CD4-positive, alpha-beta T cell treated with Interleukin-15 for 1 hour (primary cell): Measurements from ENCODE around the gene IFI27.

Experiments
- DNase-seq: peaks from one replicate; pipeline ENCODE4 v3.0.0-alpha.2; 2020

The IFI27 gene

GRCh38 chr14:94103554-94104150 lies 6.9 kb upstream of the IFI27 start:
- no peak for DNase-seq

GRCh38 chr14:94104731-94105130 lies 5.8 kb upstream of the IFI27 start:
- no peak for DNase-seq

GRCh38 chr14:94109915-94110250 lies 653 bp upstream of the IFI27 start:
- DNase-seq: no peak

GRCh38 chr14:94111276-94112095 lies 950 bp downstream of the IFI27 start:
- DNase-seq: no peak

GRCh38 chr14:94112513-94113063 lies 2.1 kb downstream of the IFI27 start:
- DNase-seq: no peak

GRCh38 chr14:94113073-94113472 lies 2.5 kb downstream of the IFI27 start:
- no peak for DNase-seq

GRCh38 chr14:94113490-94113889 lies 3.0 kb downstream of the IFI27 start:
- DNase-seq: no peak

GRCh38 chr14:94113908-94114588 lies 3.5 kb downstream of the IFI27 start:
- no peak for DNase-seq

- no peak for DNase-seq
Observed at GRCh38 chr14:94114589-94115057, 4.1 kb downstream of the IFI27 start.

GRCh38 chr14:94115058-94115591 lies 4.6 kb downstream of the IFI27 start:
- no peak for DNase-seq

GRCh38 chr14:94115631-94116030 lies 5.1 kb downstream of the IFI27 start:
- no peak for DNase-seq

GRCh38 chr14:94116701-94117100 lies 6.2 kb downstream of the IFI27 start:
- no peak for DNase-seq

GRCh38 chr14:94117856-94118255 lies 7.3 kb downstream of the IFI27 start:
- DNase-seq: no peak

GRCh38 chr14:94119071-94119470 lies 8.5 kb downstream of the IFI27 start:
- DNase-seq: no peak

GRCh38 chr14:94120667-94121340 lies 10.3 kb downstream of the IFI27 start:
- DNase-seq: no peak

- DNase-seq: no peak
Observed at GRCh38 chr14:94121485-94121884, 10.9 kb downstream of the IFI27 start.

- no peak for DNase-seq
Observed at GRCh38 chr14:94122438-94122837, 11.9 kb downstream of the IFI27 start.

- no peak for DNase-seq
Observed at GRCh38 chr14:94123296-94123695, 12.8 kb downstream of the IFI27 start.

- no peak for DNase-seq
Observed at GRCh38 chr14:94123868-94124267, 13.3 kb downstream of the IFI27 start.

- DNase-seq: no peak
Observed at GRCh38 chr14:94124582-94125377, 14.2 kb downstream of the IFI27 start.

- no peak for DNase-seq
Observed at GRCh38 chr14:94125659-94126418, 15.3 kb downstream of the IFI27 start.

- no peak for DNase-seq
Observed at GRCh38 chr14:94126419-94126677, 15.8 kb downstream of the IFI27 start.
